Mesodermal cell (in vitro differentiated cells): ENCODE data around the gene PITPNM3.
A peak's percentile ranks its signal among the peaks of the same experiment; 100 is the strongest.

Source experiments
- H3K27ac ChIP-seq: 2 replicates; pipeline ENCODE4 v1.7.0; 2013; ENCODE audit warnings: mild to moderate bottlenecking, low read depth, low read length, moderate library complexity; ENCODE audit not compliant: severe bottlenecking
- H3K36me3 ChIP-seq: 2 replicates; pipeline ENCODE4 v1.7.1; 2013; ENCODE audit warnings: mild to moderate bottlenecking, low read length, moderate library complexity; ENCODE audit not compliant: control insufficient read depth, insufficient read depth
- H3K4me1 ChIP-seq: one replicate; pipeline ENCODE4 v1.7.1; 2013; ENCODE audit warnings: mild to moderate bottlenecking, low read length; ENCODE audit not compliant: insufficient read depth, control insufficient read depth, poor library complexity, severe bottlenecking
- H3K4me3 ChIP-seq: 2 replicates; pipeline ENCODE4 v1.7.0; 2013; ENCODE audit warnings: low read length, control low read depth, mild to moderate bottlenecking; ENCODE audit not compliant: insufficient read depth, poor library complexity, severe bottlenecking; ENCODE audit errors: extremely low read depth
- H3K9me3 ChIP-seq: 2 replicates; pipeline ENCODE4 v1.7.1; 2013; ENCODE audit warnings: mild to moderate bottlenecking, low read length, moderate library complexity; ENCODE audit not compliant: control insufficient read depth
- WGBS, 2 experiments: methylation state at CpG; one replicate each; pipeline ENCODE4 v1.1.5; 2013; ENCODE audit warnings: missing lambda C conversion rate in 2 of 2; ENCODE audit not compliant: insufficient coverage in 2 of 2; 5-methylcytosine and 5-hydroxymethylcytosine counted together

The PITPNM3 gene

DNA sequence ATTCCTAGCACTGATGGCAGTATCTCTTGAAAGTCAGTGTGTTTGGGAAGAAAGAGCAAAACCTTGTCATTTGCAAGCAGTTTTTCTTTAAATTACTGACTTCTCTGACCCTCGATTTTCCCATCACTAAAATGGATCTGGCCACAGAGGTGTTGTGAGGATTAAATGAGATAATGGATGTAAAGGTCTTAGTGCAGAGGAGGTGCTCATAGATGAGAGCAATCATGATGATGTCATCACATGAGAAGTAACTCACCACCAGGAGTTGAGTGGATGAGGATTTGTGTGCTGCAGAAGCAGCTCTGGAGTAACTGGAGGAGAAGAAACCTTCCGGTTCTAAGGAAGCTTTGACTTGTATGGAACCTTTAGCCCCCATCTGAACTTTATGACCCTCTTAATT is 30.6 kb downstream of the PITPNM3 start:
- H3K36me3 ChIP-seq, result no peaks in the 10 kb centered on the region
- WGBS, 2 experiments, result 80% methylated on average over 1 of the region's 2 CpGs; no CpG with 5 or more reads in 1 of the 2 experiments

DNA sequence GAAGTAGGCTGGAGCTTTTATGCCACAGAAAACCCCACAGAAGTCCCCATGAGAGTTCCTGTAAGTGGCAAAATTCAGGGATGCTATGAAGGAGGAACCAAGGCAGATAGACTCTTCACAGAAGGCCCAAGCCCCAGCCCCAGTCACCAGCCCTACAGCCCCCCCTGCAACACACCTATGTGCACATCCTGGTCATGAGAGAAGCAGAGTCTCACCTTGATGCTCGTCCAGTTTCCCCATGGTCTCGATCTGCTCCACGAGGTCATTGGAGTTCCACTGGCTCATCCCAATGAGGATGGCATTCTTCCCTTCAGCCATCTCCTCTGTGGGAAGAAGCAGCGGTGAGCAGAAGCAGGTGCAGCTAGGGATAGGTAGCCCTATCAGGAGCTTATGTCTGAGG is 31.2 kb downstream of the PITPNM3 start:
- Histone ChIP-seq H3K9me3 (no peaks in the 10 kb centered on the region), H3K36me3 (no peaks in the 10 kb centered on the region), H3K4me1 (peaks cover 4% of the 10 kb centered on the region), H3K27ac (no peak overlapping the region), H3K4me3 (no peak overlapping the region)
- WGBS, 2 experiments, result 81 to 92% methylated on average over 3 of the region's 4 CpGs

More for the DNA sequence above, 30.6 kb downstream of the PITPNM3 start:
- Histone ChIP-seq H3K9me3 (no peaks in the 10 kb centered on the region), H3K27ac (no peak overlapping the region), H3K4me3 (no peak overlapping the region), H3K4me1 (peaks cover 4% of the 10 kb centered on the region)

DNA sequence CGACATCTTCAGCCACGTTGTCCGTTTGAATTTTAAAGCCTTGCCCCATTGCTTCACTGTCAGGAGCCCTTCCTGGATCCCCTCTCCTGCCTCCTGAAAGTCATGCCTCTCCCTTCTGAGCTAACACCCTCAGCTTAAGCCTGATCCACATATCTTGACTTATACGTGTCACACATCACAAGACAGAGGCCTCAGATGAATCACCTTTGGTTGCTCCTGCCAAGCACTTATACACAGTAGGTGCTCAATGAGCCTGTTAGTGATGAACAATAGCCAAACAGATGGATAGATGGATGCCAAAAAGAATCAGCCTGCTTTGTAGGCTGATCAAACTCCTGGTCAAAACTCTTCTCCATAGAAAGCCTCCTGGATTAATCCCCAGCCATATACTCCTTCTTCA is 31.8 kb downstream of the PITPNM3 start:
- H3K4me3 ChIP-seq, result no peak overlapping the region
- H3K4me1 ChIP-seq, result peaks cover 4% of the 10 kb centered on the region
- H3K27ac ChIP-seq, result no peak overlapping the region
- WGBS, 2 experiments, result 81 to 95% methylated on average over 3 to 4 of the region's 4 CpGs
- H3K9me3 ChIP-seq, result no peaks in the 10 kb centered on the region
- H3K36me3 ChIP-seq, result no peaks in the 10 kb centered on the region

DNA sequence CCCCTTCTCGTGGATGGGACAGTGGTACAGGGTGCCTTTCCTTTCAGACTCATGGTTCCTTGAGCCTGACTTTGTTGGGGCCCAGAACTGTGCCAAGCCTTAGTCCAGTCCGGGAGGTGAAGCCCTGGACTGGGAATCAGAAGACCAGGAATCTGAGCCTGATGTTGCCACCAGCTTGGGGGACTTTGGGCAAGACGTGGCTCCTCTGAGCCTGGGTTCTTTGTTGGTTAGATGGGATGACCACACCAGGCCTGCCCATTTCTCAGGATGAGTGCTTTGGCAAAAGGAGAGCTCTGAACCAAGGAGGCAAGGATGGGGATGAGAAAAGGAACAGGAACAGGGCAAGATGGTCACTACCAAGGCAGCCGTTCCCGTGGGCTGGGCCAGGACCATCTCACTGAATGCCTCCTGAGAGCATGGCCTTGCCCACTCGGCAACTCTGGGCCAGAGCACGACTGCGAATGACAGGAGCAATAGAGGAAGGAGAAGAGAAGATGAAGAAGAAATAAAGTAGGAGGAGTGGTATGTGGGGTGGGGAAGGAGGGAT is 32.5 kb downstream of the PITPNM3 start:
- WGBS, 2 experiments, result 90 to 92% methylated on average over 6 to 8 of the region's 8 CpGs
- no peak overlapping the region for H3K27ac ChIP-seq
- H3K4me3 ChIP-seq, result no peak overlapping the region
- no peaks in the 10 kb centered on the region for H3K36me3 ChIP-seq
- H3K9me3 ChIP-seq, result no peaks in the 10 kb centered on the region
- H3K4me1 ChIP-seq, result peaks cover 4% of the 10 kb centered on the region

DNA sequence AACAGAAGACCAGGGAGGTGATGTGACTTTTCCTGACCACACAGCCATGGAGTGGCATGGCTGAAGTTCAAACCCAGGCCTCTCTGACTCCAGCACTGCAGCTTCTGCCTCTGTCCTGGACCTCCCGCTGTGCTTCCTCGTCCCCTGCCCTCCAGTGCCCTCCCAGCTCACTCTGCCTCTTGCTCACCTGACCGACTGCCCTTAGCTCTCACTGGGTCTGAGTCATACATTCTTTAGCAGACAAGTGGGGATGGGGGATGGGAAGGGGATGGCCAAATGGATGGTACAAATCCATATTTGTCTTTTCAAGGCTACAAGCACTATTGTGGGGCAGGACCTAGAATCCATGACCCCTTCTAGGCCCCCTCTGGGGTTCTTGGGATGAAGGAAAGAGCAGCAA is 33.0 kb downstream of the PITPNM3 start:
- H3K36me3 ChIP-seq, result no peaks in the 10 kb centered on the region
- peaks cover 4% of the 10 kb centered on the region for H3K4me1 ChIP-seq
- H3K4me3 ChIP-seq, result no peak overlapping the region
- no peak overlapping the region for H3K27ac ChIP-seq
- H3K9me3 ChIP-seq, result no peaks in the 10 kb centered on the region
- WGBS, 2 experiments, result 46 to 53% methylated on average over 2 of the region's 3 CpGs

DNA sequence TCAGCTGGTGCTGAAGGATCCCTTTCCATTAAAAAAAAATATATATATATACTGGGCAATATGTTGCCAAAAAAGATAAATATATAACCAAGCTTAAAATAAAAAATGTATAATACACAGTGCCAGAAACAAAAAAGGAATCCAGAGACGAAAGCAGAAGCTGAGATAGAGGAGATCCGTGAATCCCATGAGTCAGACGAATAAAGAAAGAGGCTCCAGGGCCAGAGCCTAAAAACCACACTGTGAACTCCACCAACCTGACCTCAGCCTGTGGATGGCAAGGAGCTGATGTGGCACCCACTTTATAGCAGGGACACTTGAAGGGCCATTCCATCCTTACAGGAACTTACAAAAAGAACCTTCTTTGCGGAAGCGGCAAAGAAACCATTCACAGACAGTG is 34.8 kb downstream of the PITPNM3 start:
- no peaks in the 10 kb centered on the region for H3K9me3 ChIP-seq
- no peaks in the 10 kb centered on the region for H3K36me3 ChIP-seq
- H3K4me3 ChIP-seq, result no peak overlapping the region
- H3K4me1 ChIP-seq, result peaks cover 4% of the 10 kb centered on the region
- WGBS, 2 experiments, result 95 to 100% methylated on average over 2 to 3 of the region's 5 CpGs
- H3K27ac ChIP-seq, result no peak overlapping the region

DNA sequence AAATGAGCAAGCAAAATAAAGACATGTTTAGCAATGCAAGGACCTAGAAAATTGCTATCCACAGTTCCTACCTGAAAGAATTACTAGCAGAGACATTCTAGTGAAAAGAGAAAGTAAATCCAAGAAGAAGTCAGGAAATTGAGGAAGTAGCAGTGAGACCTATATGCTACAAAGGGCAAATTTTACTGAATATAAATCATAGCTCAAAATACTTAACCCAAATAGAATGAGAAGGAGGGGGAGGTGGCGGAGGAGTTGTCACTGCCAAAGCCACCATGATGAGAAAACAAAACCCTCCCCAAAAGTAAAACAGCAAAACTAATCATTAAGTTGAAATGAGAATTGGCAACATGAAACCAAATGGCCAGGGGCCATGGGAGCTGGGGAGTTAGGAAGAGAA is 39.3 kb downstream of the PITPNM3 start:
- no CpG with 5 or more reads among the region's 1 CpG for WGBS, 2 experiments
- Histone ChIP-seq H3K27ac (no peak overlapping the region), H3K4me1 (no peaks in the 10 kb centered on the region), H3K36me3 (no peaks in the 10 kb centered on the region), H3K9me3 (no peaks in the 10 kb centered on the region), H3K4me3 (no peak overlapping the region)

DNA sequence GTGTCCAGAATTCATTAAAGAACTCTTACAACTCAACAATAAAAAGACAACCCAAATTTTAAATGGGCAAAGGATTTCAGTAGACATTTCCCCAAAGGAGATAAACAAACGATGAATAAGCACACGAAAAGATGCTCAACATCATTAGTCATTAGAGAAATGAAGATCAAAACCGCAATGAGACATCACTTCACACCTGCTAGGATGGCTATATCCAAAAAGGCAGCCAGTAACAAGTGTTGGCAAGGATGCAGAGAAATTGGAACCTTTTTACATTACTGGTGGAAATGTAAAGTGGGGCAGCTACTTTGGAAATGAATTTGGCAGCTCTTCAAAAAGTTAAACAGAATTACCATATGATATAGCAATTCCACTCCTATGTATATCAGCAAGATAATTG is 42.0 kb downstream of the PITPNM3 start:
- H3K9me3 ChIP-seq, result no peaks in the 10 kb centered on the region
- WGBS, 2 experiments, result 84 to 100% methylated on average over 2 to 3 of the region's 3 CpGs
- H3K4me3 ChIP-seq, result no peak overlapping the region
- no peak overlapping the region for H3K27ac ChIP-seq
- peaks cover 16% of the 10 kb centered on the region for H3K4me1 ChIP-seq
- H3K36me3 ChIP-seq, result no peaks in the 10 kb centered on the region

DNA sequence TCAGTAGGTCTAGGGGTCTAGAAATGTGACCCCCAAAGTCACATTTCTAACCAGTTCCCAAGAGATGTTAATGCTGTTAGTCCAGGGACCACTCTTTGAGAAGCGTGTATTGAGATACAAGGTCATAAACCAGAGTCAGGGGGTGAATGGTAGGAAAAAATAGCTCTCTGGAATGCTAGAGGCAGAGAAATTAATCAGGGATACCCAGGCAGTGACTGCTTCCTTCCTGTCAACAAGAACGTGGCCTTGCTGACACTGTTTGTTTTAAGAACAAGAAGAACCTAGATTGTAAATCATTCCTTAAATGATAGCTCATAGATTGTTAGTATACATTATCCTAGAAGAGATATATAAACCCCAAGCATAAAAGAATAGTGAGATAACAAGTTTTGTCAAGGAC is 43.8 kb downstream of the PITPNM3 start:
- Histone ChIP-seq H3K4me3 (no peak overlapping the region), H3K9me3 (no peaks in the 10 kb centered on the region), H3K36me3 (no peaks in the 10 kb centered on the region), H3K4me1 (peaks cover 28% of the 10 kb centered on the region), H3K27ac (no peak overlapping the region)
- 66 to 67% methylated on average over 1 to 2 of the region's 2 CpGs for WGBS, 2 experiments

DNA sequence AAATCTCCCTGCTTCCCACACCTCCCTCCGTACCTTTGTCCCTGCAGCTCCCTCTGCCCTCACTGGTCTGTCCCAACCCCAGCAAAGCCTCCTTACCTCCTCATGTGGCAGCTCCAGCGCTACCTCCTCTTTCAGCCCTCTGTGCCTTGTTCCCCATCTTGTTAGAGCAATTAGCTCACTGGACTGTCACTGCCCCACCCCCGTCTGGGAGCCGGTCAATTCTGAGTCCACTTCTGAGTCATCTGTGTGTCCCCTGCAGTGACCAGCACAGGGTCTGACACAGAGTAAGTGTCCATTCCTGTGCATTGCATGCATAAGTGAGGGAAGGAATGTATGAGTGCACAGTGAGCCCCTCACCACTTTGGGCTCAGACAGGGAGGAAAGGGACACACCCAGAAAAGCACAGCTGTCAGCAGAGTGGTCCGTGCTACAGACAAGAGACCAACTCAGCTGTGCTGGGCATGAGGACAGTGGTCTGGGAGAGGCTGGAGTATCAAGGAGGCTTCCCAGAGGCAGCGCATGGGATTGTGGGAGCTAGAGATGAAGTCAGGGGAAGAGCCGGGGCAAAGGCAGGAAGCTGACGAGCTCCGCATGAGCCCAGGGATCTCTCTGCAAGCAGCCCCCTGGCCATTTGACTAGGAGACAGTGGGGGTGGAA is 45.9 kb downstream of the PITPNM3 start:
- 76 to 83% methylated on average over 7 to 8 of the region's 9 CpGs for WGBS, 2 experiments
- Histone ChIP-seq H3K27ac (peak overlapping the region; percentile 75), H3K9me3 (no peaks in the 10 kb centered on the region), H3K4me3 (no peak overlapping the region), H3K36me3 (no peaks in the 10 kb centered on the region), H3K4me1 (peaks cover 28% of the 10 kb centered on the region)

DNA sequence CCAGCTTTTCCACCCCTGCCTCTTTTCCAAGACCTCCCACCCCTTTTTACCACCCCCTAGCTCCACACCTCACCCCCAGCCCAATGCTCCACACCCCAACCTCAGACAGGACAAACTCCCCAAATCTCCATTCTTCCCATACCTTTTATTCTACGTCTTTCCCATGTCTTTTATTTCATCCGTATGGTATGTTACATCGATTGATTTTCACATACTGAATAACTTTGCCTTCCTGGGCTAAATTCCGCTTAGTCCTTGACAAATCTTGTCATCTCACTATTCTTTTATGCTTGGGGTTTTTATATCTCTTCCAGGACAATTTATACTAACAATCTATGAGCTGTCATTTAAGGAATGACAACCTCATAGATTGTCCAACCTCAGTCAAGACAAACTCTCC is 46.4 kb downstream of the PITPNM3 start:
- no peak overlapping the region for H3K27ac ChIP-seq
- 88 to 93% methylated on average over 3 to 4 of the region's 4 CpGs for WGBS, 2 experiments
- H3K4me3 ChIP-seq, result no peak overlapping the region
- peaks cover 28% of the 10 kb centered on the region for H3K4me1 ChIP-seq
- H3K36me3 ChIP-seq, result no peaks in the 10 kb centered on the region
- no peaks in the 10 kb centered on the region for H3K9me3 ChIP-seq
